ENCODE data around the gene SYTL3. TPM values are rescaled to one million over a fixed set of nuclear protein-coding genes. Genes with fewer than 3 reads are reported as not detected.

The SYTL3 gene
- polyA plus RNA-seq, 1 of the 3 experiments (the other 2 are of a cell fraction) = 2.3 TPM

DNA sequence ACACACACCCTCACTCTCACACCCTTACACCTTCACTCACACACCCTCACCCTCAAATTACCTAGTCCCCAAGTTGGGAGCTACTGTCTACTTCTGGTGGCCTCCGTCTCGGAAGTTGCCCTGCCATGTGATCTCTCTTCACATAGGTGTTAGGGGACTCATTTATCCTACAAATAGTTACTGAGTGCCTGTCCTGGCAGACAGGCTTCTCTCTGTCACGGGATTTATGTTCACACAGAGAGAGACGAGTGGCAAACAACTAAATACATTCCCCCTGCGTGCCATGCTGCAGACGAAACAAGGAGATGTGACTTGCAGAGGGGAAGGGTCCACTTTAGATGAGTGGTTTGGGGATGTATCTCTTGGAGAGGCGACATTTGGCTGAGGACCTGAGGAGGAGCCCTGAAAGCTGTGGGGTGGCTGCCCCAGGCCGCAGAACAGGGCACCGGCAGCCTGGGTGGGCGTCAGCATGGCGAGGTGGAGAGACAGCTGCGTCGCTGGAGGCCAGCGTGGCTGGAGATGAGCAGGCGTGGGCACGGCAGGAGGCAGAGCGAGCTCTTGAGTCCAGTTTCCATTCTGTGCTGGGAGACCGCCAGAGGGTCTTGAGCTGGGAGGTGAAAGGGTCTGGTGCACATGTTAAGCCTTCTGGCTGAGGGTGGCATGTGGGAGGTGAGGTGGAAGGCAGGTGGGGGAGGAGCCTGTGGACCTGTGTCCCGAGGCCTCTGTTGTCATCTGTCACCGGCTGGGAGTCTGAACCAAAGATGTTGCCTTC lies 22.5 kb upstream of the SYTL3 start:
- H3K27ac ChIP-seq (ENCODE audit: low read depth in 2 of 2, low read length in 1 of 2) = no peak overlapping the region
- CTCF ChIA-PET = interaction anchor here (1.0 to 1.5 kb wide), 2 partner anchors 22 to 64 kb away, joined by 4 to 6 read pairs; no protein-coding TSS in a partner anchor
- 94% methylated on average over 20 of the region's 20 CpGs for WGBS (ENCODE audit: low lambda C conversion rate)
- no peaks in the 10 kb centered on the region for H3K9me3 ChIP-seq
- no peak for DNase-seq
- TF ChIP-seq, protein P1, sequence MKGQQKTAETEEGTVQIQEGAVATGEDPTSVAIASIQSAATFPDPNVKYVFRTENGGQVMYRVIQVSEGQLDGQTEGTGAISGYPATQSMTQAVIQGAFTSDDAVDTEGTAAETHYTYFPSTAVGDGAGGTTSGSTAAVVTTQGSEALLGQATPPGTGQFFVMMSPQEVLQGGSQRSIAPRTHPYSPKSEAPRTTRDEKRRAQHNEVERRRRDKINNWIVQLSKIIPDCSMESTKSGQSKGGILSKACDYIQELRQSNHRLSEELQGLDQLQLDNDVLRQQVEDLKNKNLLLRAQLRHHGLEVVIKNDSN (IDR thresholded peaks at IDR 0.05; ENCODE audit: borderline replicate concordance, low read depth) = no peak
- no peak for TF ChIP-seq RFX5 (IDR thresholded peaks at IDR 0.05; ENCODE audit: low read length)
- TF ChIP-seq NFIC (IDR thresholded peaks at IDR 0.05; ENCODE audit: borderline replicate concordance) = no peak
- no peak for TF ChIP-seq SIN3A (IDR thresholded peaks at IDR 0.05; ENCODE audit: borderline replicate concordance, low read depth, low read length)
- no peak for TF ChIP-seq JUND (IDR thresholded peaks at IDR 0.05)
- TF ChIP-seq GATA2 (CRISPR knock-in tag; IDR thresholded peaks at IDR 0.05) = no peak
- TF ChIP-seq, protein P2, sequence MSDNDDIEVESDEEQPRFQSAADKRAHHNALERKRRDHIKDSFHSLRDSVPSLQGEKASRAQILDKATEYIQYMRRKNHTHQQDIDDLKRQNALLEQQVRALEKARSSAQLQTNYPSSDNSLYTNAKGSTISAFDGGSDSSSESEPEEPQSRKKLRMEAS (IDR thresholded peaks at IDR 0.05; ENCODE audit: low read depth) = no peak
- TF ChIP-seq GABPA (IDR thresholded peaks at IDR 0.05; ENCODE audit: low read depth) = no peak
- no peak for TF ChIP-seq TCF12 (IDR thresholded peaks at IDR 0.05)
- no peak for TF ChIP-seq POLR2AphosphoS5 (IDR thresholded peaks at IDR 0.05; ENCODE audit: low read depth, low read length)
- no peak for TF ChIP-seq CHD2 (IDR thresholded peaks at IDR 0.05; ENCODE audit: low read length, partially characterized antibody)
- no peak for TF ChIP-seq NRF1 (IDR thresholded peaks at IDR 0.05; ENCODE audit: low read depth, low read length)
- TF ChIP-seq, protein P3, sequence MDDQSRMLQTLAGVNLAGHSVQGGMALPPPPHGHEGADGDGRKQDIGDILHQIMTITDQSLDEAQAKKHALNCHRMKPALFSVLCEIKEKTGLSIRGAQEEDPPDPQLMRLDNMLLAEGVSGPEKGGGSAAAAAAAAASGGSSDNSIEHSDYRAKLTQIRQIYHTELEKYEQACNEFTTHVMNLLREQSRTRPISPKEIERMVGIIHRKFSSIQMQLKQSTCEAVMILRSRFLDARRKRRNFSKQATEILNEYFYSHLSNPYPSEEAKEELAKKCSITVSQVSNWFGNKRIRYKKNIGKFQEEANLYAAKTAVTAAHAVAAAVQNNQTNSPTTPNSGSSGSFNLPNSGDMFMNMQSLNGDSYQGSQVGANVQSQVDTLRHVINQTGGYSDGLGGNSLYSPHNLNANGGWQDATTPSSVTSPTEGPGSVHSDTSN (IDR thresholded peaks at IDR 0.05) = no peak
- TF ChIP-seq, protein P4, sequence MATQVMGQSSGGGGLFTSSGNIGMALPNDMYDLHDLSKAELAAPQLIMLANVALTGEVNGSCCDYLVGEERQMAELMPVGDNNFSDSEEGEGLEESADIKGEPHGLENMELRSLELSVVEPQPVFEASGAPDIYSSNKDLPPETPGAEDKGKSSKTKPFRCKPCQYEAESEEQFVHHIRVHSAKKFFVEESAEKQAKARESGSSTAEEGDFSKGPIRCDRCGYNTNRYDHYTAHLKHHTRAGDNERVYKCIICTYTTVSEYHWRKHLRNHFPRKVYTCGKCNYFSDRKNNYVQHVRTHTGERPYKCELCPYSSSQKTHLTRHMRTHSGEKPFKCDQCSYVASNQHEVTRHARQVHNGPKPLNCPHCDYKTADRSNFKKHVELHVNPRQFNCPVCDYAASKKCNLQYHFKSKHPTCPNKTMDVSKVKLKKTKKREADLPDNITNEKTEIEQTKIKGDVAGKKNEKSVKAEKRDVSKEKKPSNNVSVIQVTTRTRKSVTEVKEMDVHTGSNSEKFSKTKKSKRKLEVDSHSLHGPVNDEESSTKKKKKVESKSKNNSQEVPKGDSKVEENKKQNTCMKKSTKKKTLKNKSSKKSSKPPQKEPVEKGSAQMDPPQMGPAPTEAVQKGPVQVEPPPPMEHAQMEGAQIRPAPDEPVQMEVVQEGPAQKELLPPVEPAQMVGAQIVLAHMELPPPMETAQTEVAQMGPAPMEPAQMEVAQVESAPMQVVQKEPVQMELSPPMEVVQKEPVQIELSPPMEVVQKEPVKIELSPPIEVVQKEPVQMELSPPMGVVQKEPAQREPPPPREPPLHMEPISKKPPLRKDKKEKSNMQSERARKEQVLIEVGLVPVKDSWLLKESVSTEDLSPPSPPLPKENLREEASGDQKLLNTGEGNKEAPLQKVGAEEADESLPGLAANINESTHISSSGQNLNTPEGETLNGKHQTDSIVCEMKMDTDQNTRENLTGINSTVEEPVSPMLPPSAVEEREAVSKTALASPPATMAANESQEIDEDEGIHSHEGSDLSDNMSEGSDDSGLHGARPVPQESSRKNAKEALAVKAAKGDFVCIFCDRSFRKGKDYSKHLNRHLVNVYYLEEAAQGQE (IDR thresholded peaks at IDR 0.05; ENCODE audit: low read depth, low read length) = no peak
- TF ChIP-seq EP300 (IDR thresholded peaks at IDR 0.05; ENCODE audit: borderline replicate concordance in 1 of 2, low read depth in 1 of 2, low read length in 1 of 2) = no peak
- TF ChIP-seq FOSL2 (IDR thresholded peaks at IDR 0.05; ENCODE audit: borderline replicate concordance, low read depth) = no peak
- TF ChIP-seq TAF1 (IDR thresholded peaks at IDR 0.05; ENCODE audit: borderline replicate concordance, low read depth, low read length) = no peak
- no peak for TF ChIP-seq EZH2phosphoT487 (IDR thresholded peaks at IDR 0.05; ENCODE audit: borderline replicate concordance, low read depth)
- H3K36me3 ChIP-seq (replicated peaks in 1 of 2; ENCODE audit: control insufficient read depth in 1 of 2, insufficient read depth in 2 of 2, low read length in 1 of 2) = peaks cover 0 to 40% of the 10 kb centered on the region in 2 experiments
- H3K4me2 ChIP-seq = no peak overlapping the region
- H3K9ac ChIP-seq = no peak overlapping the region
- H2AFZ ChIP-seq (ENCODE audit: low read depth) = no peak overlapping the region
- no peaks in the 10 kb centered on the region for H3K79me2 ChIP-seq (ENCODE audit: insufficient read depth)
- no peaks in the 10 kb centered on the region for H4K20me1 ChIP-seq (ENCODE audit: insufficient read depth)
- H3K4me1 ChIP-seq (ENCODE audit: control insufficient read depth in 1 of 2, insufficient read depth in 2 of 2, low read depth in 1 of 2, low read length in 1 of 2) = peaks cover 18 to 33% of the 10 kb centered on the region in 2 experiments; a peak in 3 of 4 replicates
- H3K4me3 ChIP-seq (ENCODE audit: low read depth in 2 of 2, low read length in 1 of 2) = no peak overlapping the region
- no peaks in the 10 kb centered on the region for H3K27me3 ChIP-seq (ENCODE audit: insufficient read depth)
- H3F3A ChIP-seq (replicated peaks; ENCODE audit: insufficient read depth) = peaks cover 5% of the 10 kb centered on the region
- POLR2A ChIA-PET = no interaction called here
- no peaks in the 10 kb centered on the region for H3K9me2 ChIP-seq
